ENCODE results near the gene TMEM59L. TPM values are rescaled to one million over a fixed set of nuclear protein-coding genes. Genes with fewer than 3 reads are reported as not detected.

Gene TMEM59L
- total and polyA plus RNA-seq, 2 of the 13 experiments (the other 11 are each of a cell fraction or from before 2014, with no cell fraction given): 0.97 to 5.5 TPM

- TF ChIP-seq CREB1 (IDR thresholded peaks at IDR 0.05) (no peak), CREB1 (CRISPR knock-in tag; IDR thresholded peaks at IDR 0.05) (no peak), PHB2 (IDR thresholded peaks at IDR 0.05; ENCODE audit: partially characterized antibody) (no peak), GFI1 (CRISPR knock-in tag; IDR thresholded peaks at IDR 0.05; ENCODE audit: borderline replicate concordance) (0 out of 2 replicates have a peak, but pooled peaks have one; percentile 10), ZBTB14 (CRISPR knock-in tag; IDR thresholded peaks at IDR 0.05) (0 out of 2 replicates have a peak, but pooled peaks have one; percentile 7), ZNF543 (CRISPR knock-in tag; IDR thresholded peaks at IDR 0.05) (peak; percentile 92; the same call in 1 of the 2 replicates), NFKB2 (CRISPR knock-in tag; IDR thresholded peaks at IDR 0.05; ENCODE audit: borderline replicate concordance) (0 out of 2 replicates have a peak, but pooled peaks have one; percentile 10), NRL (CRISPR knock-in tag; IDR thresholded peaks at IDR 0.05; ENCODE audit: borderline replicate concordance) (0 out of 2 replicates have a peak, but pooled peaks have one; percentile 63), KDM6A (CRISPR knock-in tag; IDR thresholded peaks at IDR 0.05; ENCODE audit: low read depth) (no peak), ZFP90 (CRISPR knock-in tag; IDR thresholded peaks at IDR 0.05; ENCODE audit: borderline replicate concordance) (peak; percentile 30; the same call in 1 of the 2 replicates), DMAP1 (CRISPR knock-in tag; IDR thresholded peaks at IDR 0.05) (peak; percentile 41; the same call in 1 of the 2 replicates), ZNF780A (CRISPR knock-in tag; IDR thresholded peaks at IDR 0.05) (peak; percentile 99), ZBTB34 (CRISPR knock-in tag; IDR thresholded peaks at IDR 0.05) (no peak), AFF4 (CRISPR knock-in tag; IDR thresholded peaks at IDR 0.05) (no peak), ZNF550 (CRISPR knock-in tag; IDR thresholded peaks at IDR 0.05; ENCODE audit: borderline replicate concordance) (0 out of 2 replicates have a peak, but pooled peaks have one; percentile 37), HNF4A (CRISPR knock-in tag; IDR thresholded peaks at IDR 0.05) (peak; percentile 34; the same call in 1 of the 2 replicates), BRD4 (CRISPR knock-in tag; IDR thresholded peaks at IDR 0.05) (0 out of 2 replicates have a peak, but pooled peaks have one; percentile 3), EED (CRISPR knock-in tag; IDR thresholded peaks at IDR 0.05) (no peak), DRAP1 (CRISPR knock-in tag; IDR thresholded peaks at IDR 0.05) (peak; percentile 33; the same call in 1 of the 2 replicates), DZIP1 (CRISPR knock-in tag; IDR thresholded peaks at IDR 0.05) (peak; percentile 54; the same call in 1 of the 2 replicates)
Observed at GRCh38 chr19:18610245-18610555, 2.5 kb upstream of the TMEM59L start (continued).
